Stimulated activated naive CD8-positive, alpha-beta T cell treated with anti-CD3 and anti-CD28 coated beads, Interleukin-15, Interleukin-2, amounts not matched to agents 100 U/mL and 50 U/mL, for 24 hours (primary cell): ENCODE data around the gene FAM110D.

Experiments
- ATAC-seq: fragments of 150-1000 bp; cut with Tn5 transposase; one replicate; pipeline ENCODE4 v1.10.0; 2021
- DNase-seq: peaks from one replicate; pipeline ENCODE4 v3.0.0; 2021

The FAM110D gene

DNA sequence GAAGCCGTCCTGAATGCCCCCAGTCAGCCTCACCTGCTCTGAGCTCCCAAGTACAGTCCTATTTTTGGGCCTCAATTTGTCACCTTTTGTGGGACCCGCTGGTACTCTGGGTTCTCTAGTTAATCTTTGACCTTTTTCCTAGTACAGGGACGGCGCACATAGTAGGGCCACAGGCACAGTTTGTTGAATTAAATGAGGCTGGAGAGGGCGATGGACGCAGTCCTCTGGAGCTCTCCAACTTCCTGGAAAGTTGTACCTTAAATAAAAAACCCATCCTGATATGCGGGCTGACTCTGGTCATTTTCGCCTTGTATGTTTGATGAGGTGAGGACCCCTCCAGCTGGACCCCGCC lies 4.8 kb downstream of the FAM110D start:
- ATAC-seq (no peak), DNase-seq (no peak)

DNA sequence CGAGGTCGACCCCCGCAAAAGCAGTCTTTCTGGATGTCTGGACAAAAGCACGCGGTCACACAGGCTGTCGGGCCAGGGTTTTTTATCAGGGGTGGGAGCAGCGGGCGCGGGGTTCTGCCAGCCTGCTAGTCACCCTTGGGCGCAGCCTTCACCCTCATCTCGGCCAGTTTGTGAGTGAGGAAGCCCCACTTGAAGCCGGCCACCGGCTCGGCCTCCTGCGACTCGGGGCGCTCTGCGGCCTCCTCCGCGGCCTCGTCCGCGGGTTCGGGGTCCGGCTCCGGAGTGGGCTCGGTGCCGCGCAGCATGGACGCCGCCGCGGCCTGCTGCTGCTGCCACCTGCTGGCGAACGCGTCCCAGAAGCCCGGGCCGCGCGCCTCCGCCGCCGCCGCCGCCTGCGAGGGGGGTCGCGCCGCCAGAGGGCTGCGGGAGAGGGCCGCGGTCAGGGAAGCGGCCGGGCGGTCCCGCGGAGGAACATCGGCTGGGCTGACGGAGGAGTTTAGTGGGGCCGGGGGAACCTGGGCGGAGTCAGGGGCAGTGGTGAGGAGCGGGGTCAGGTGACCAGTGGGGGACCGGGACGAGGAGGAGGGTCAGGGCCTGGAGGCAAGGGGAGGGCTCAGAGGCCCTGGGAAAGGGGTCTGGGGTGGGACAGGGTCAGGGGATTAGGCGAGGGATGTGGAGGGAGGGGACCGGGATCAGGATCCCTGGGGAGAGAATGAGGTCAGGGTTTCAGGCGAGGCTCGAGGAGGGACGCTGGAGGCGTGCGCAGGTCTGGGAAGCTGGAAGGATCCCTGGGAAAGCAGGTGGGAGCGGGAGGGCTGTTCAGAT lies 5.4 kb downstream of the FAM110D start:
- ATAC-seq (no peak), DNase-seq (peak; percentile 75)

DNA sequence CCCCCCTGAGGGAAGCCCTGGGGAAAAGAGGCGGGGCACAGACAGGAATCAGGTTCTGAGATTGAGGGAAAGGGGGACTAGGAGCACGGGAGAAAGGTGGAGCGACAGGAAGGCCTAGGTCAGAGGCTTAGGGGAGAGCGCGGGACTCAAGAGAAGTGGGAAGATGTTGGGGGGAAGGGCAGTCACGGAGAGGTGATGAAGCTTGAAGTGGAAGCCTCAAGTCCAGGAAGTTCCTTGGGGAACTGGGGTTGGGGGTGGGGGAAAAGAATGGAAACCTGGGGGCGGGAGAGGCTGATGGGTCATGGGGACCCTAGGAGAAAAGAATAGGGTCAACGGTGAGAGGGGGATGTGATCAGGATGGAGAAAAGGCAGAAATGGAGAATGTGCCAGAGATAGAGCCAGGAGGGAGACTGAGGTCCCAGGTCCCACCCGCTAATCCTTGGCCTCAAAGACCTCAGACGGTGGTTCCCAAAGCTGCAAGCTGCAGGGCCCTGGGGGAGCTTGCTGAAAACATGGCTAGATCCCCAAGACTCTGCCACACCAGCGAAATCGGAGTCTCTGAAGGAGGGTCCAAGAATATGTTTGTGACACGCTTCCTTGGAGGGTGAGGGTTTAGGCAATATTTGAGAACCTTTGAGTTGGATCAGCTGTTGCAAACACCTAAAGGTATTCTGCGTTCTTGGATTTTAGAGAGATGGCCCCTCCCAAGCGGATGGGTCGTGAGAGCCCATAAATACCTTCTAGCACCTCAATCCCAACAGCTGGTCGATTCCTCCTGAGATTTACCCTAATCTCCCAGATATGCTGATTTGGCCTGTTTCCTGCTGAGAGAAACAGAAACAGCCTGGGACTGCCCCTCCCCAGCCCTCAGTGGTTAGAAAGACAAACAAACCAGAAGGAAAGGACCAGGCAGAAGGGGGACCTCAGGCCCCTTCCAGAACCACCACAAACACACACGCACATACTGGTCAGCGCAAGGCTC lies 6.3 kb downstream of the FAM110D start:
- DNase-seq = no peak
- ATAC-seq = no peak

DNA sequence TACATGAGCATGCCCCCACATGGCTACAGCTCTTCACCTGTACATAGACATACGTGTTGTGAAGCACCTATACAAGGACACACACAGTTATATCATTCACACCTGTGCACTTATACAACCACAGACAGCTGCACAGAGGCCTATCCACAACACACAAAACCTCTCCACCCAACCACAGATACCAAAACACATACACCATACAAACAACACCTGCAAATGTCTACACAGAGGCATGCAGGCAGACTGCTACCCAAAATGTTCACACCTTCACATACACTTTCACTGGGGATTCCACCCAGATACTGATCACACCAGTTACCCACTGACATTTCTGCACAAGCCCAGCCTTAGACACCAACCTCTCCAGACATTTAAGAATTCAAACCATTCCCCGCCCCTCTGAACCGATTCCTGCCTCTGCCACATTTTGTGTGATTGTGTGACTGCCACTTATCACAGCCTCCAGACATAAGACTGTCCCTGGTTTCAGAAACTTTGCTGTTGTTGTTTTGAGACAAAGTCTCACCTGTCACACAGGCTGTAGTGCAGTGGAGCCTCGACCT lies 7.9 kb downstream of the FAM110D start:
- ATAC-seq (no peak), DNase-seq (no peak)

DNA sequence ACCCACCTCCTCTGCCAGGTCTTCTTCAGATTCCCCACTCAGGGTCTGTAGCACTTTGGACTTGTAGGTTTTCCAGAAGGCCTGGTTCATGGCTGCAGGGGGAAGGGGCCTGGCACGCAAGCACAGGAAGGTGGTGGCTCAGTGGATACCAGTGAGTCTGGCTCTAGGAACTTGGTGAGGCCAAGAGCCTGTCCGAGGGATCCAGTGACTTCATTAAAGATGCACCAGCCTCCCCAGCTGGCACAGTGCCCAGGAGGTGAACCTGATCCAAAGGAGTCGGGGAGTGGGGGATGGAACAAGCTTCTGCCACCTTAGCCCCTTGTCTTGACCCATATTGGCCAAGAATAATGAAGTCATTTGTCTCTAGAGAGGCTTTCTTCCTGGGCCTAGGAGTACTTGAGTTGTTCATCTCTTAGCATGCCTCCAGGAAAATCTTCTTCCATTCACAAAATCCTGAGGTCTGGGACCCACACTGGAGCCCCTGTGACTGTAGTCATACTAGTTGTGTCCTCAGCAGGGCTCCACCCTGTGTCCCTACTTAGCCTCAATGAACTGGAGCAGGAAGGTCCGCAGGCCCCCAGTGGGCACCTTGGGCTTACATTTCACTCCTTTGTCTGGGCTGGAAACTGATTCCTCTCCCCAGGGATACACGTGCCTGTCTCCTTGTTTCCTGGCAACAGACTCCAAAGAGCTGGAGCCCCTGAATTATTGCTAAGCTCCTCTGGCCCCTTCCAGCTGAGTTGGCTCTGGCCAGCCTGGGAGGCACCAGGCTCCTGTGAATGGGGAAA lies 9.7 kb downstream of the FAM110D start, which contains the start of gene C1orf232:
C1orf232 (minus strand) TSS at position 554 of the 788 bp plus-strand sequence; CDS start at position 90, 464 bp downstream.
- ATAC-seq = no peak

DNA sequence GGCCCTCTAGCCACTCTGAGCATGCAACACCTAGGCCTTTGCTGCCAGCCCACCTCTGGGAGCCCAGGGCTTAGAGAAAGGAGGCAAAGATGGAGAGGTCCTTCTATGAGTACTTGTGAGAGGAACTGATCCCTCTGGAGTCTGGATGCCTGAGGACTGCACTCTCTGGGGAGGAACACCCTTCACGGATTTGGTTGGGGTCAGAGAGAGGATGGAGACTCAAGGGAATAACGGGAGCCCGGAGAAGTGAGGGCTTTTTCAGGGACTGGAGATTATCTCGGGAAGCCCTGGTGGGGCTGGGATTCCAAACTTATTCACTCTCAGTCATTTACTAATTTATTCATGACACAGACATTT lies 10.3 kb downstream of the FAM110D start:
- no peak for ATAC-seq
- no peak for DNase-seq

More for the DNA sequence above, 9.7 kb downstream of the FAM110D start, which contains the start of gene C1orf232:
- DNase-seq = no peak

DNA sequence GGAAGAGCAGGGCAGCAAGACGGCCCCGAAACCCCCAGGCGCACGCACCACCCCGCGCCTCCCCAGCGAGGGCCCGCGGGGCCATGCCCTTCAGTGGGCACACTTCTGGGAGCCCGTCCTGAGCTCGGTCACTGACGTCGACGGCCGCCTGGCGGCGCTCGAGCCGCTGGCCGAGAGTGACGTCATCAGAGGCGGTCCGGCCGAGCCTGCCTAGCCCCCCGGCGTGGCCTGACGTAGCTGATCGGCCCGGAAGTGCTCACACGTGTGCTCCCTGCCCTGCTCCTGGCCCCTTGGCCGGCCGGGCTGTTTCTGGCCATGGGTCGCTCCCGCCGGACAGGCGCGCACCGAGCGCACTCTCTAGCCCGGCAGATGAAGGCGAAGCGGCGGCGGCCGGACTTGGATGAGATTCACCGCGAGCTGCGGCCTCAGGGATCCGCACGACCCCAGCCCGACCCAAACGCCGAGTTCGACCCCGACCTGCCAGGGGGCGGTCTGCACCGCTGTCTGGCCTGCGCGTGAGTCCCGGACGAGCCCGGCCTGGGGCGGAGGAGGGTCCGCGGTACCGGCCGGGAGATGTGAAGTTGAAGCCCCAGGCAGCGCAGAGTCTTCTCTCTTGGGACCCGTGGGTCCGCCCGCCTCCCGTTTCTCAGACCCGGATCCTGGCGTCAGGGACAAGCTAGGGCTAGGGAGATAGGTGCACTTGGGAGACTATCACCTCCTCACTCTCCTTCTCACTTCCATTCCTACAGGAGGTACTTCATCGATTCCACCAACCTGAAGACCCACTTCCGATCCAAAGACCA lies 11.0 kb downstream of the FAM110D start, which contains the start of gene ZNF593:
ZNF593 (plus strand) TSS at position 240 of the 803 bp plus-strand sequence; CDS start at position 316, 76 bp downstream.
- ATAC-seq = peak; percentile 96
- DNase-seq = peak; percentile 93

DNA sequence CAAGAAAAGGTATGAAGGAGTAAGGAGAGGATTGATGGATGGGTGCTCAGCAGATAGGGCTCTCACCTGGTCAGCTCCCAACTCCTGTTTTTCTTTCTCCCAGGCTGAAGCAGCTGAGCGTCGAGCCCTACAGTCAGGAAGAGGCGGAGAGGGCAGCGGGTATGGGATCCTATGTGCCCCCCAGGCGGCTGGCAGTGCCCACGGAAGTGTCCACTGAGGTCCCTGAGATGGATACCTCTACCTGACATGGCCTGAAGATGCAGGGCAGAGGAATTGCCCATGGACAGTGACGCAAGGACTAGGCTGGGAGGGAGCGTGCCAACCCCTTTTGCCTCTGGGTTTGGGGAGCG lies 11.6 kb downstream of the FAM110D start:
- no peak for ATAC-seq
- no peak for DNase-seq

DNA sequence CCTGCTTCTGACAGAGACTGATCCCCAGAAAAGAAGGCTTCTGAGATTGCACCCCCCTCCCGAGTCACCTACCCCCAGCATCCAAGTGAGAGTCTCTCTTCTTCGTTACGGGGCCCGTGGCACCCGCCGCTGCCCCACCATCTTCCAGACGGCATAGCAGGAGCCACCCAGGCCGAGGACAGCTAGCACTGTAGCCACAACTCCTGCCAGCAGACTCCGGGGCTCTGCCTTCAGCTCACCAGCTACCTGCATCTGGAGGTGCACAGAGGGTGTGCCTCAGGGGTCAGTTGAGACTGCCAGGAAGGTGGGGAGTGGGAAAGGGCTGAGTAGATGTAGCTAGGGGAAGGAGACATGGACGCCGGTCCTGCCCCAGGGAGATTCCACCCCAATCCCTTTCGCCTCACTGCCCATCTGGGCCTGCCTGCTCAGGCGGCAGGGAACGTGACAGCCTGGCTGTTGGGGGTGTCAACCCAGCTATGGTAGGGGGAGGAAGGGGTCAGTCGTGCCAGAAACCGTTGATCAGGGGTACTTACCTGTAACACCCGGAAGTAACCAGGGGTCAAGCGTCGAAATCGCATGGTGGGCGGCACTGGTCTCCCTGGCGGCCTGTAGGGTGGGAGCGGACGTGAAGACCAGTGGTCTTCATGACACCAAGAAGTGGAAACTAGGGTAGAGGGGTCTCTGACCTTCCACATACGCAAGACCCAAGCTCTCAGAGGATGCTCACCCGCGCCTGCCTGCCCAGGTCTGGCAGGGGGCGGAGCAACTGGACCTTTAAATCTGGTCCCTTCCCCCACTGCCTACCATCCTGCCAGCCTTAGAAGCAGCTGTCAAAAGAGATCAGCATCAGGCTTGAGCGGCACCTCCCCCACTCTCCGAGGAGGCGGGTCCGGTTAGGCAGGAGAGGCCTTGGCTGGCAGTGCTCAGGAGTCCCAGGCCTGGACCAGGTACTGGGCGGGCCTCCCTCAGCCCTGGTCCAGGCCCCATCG lies 12.5 kb downstream of the FAM110D start, which contains the start of gene ZNF593OS:
ZNF593OS (minus strand) TSS at position 749 of the 989 bp plus-strand sequence; CDS start at position 578, 171 bp downstream.
- ATAC-seq = no peak
- no peak for DNase-seq

DNA sequence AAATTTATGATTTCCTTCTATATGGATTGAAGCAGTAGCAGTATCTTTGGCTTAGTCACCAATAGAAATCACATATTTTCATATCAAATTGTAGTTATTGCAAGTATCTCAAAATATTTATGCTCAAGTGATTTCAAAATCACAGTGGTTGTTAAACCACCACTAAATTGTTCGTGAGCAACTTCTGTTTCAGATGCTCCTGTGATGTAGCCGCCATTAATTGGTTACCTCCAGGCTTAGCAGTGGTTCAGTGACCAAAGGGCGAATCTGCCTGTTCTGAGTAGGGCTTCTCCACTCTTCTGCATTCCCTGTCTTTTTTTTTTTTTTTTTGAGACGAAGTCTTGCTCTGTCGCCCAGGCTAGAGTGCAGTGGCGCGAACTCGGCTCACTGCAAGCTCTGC lies 16.5 kb downstream of the FAM110D start:
- ATAC-seq (no peak), DNase-seq (no peak)

DNA sequence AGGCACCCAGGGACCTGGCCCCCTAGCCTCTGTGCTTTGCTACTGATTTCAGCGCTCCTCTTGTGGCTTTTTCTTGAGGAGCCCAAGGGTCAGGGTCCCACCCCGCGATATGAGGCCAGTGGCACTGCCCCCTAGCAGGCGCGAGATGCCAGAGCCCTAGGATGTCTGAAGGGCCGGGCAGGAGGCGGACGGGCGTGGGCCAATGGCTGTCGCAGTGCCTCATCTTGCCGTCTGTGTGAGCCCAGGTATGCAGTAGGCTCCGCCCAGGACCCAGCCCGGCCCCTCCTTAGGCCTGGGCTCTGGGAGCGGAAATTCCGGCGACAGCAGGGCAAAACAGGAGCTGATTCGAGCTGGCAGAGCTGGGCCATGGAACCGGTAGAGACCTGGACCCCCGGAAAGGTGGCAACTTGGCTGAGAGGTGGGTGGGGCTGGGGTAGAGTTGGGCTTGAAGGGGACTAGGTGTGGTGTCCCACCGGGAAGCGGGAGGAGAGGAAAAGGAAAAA lies 18.4 kb downstream of the FAM110D start, which contains the start of gene CNKSR1:
CNKSR1 (plus strand) TSS at position 310 of the 503 bp plus-strand sequence; CDS start at position 367, 57 bp downstream.
- no peak for ATAC-seq

DNA sequence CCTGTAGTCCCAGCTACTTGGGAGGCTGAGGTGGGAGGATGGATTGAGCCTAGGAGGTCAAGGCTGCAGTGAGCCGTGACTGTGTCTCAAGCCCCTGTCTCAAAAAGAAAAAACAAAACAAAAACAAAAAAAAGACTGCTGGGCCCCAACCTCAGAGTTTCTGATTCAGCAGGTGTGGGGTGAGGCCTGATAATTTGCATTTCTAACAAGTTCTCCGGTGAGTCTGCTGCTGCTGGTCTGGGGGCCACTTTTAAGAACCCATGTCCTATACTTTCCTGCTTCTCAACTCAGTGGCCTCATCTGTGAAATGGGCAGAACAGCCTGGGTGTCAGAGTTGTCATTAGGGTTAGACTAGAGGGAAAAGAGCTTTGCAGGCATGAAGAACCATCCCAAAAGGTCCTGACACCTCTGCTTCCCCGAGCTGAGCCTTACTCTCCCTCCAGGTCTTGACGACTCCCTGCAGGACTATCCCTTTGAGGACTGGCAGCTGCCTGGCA lies 21.2 kb downstream of the FAM110D start:
- no peak for ATAC-seq
- no peak for DNase-seq

More for the DNA sequence above, 18.4 kb downstream of the FAM110D start, which contains the start of gene CNKSR1:
- no peak for DNase-seq

DNA sequence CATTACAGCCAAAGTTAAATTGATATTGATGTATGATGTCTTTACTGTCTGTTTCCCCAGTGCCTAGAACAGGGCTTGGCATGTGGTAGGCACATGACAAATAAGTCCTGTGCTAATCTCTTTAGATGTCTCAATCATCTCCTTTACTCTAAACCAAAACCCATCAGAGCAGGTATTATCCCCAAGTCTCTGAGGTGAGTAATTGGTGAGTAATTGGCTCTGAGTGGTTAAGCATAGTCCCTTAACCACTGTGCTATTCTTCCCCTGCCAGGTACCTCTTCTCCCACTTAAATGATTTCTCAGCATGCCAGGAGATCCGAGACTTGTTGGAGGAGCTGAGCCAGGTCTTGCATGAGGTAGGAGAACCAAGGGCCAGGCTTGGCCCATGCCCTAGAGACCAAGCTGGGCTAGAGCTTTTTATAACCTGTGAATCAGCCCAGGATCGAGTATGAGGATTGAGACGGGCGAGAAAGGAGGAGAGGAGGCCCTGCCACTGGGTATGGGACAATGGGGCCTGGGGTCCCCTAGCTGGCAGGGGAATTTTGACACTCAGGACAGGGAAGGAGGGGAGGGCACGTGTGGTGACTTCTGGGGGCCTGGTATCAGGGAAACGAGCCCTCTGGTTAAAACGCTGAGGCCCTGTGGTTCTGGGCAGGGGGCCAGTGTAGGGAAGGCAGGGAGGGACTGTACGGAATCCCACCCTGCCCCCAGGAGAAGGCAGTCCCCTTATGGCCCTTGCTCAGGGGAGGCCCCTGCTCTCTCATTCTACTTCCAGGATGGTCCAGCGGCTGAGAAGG lies 22.9 kb downstream of the FAM110D start:
- ATAC-seq = peak; percentile 88

DNA sequence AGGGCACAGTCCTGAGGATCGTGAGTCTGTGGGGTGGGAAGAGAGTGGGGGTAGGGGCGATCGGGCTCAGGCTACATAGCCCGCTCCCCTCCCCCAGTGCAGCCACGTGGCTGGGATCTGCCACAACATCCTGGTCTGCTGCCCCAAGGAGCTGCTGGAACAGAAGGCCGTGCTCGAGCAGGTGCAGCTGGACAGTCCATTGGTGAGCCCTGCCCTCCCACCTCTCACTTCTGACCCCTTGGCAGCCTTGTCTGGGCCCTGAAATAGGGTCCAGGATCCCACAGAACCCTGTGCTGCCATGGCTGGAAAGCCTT lies 23.5 kb downstream of the FAM110D start:
- no peak for DNase-seq

More for the DNA sequence above, 22.9 kb downstream of the FAM110D start:
- no peak for DNase-seq

DNA sequence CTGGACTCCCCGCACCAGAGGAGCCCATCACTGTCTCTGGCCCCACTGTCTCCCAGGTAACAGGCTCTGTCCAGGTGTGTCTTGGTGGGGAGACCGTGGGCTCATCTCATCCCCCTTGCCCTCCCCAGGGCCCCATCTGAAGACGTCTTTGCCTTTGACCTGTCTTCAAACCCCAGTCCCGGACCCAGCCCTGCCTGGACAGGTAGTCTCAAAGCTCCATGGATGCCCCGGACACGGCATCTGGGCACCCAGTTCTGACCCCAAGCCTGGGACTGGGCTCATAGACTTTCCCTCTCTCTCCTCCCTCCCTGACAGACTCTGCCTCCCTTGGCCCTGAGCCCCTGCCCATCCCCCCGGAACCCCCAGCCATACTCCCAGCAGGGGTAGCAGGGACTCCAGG lies 25.2 kb downstream of the FAM110D start:
- DNase-seq (no peak), ATAC-seq (no peak)

More for the DNA sequence above, 23.5 kb downstream of the FAM110D start:
- ATAC-seq = no peak

DNA sequence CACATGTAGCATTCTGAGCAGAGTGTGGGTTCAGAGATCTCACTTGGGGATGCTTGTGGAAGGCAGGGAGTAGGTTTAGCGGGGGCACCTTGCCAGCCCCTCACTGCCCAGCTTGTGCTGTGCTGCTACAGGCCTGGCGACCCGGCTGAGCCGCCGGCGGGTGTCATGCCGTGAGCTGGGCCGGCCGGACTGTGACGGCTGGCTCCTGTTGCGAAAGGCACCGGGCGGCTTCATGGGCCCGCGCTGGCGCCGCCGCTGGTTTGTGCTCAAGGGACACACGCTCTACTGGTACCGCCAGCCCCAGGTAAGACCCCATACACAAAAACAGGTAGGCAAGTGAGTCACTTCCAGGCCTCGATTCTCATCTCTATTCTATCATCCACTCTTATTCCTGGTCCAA lies 26.0 kb downstream of the FAM110D start:
- no peak for DNase-seq
- no peak for ATAC-seq

DNA sequence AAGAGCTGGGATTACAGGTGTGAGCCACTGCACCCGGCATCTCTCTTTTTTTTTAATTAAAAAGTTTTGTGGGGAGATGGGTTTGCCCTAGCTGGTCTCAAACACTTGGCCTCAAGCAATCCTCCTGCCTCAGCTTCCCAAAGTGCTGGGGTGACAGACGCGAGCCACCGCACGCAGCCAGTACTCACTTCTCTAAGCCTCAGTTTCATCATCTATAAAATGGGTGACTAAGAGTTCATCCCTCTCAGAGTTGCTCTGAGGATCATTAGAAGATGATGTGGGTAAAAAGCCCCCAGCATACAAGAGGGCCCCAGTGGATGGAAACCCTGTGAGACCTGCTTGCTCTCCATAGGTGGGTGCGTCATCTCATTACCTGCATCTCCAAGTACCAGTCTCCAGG lies 29.0 kb downstream of the FAM110D start:
- DNase-seq (no peak), ATAC-seq (no peak)

DNA sequence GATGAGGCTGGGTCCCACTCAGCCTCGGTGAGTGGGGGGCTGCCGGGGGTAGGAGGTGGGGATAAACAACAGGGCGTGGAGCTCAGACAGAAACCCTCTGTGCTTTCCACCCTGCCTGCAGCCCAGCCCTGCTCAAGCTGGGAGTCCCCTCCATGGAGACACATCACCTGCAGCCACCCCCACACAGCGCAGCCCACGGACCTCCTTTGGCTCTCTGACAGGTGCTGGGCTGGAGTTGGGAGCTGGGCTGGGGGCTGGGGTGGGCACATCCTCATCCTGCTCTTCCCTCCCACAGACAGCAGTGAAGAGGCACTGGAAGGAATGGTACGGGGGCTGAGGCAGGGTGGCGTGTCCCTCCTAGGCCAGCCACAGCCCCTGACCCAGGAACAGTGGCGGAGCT lies 29.6 kb downstream of the FAM110D start:
- ATAC-seq (no peak), DNase-seq (no peak)
